Measurements from ENCODE around the gene TINAGL1.

The TINAGL1 gene

GRCh38 chr1:31568895-31569595, 7.3 kb upstream of the TINAGL1 start:
- Histone ChIP-seq H3K9me3 (ENCODE audit: control insufficient read depth, insufficient read depth, low read length) (no peaks in the 10 kb centered on the region), H3K36me3 (ENCODE audit: control insufficient read depth, insufficient read depth, low read length) (no peaks in the 10 kb centered on the region), H3K27me3 (ENCODE audit: control insufficient read depth, insufficient read depth, low read length) (no peaks in the 10 kb centered on the region), H3K27ac (ENCODE audit: low read depth, low read length) (no peak overlapping the region), H3K4me1 (ENCODE audit: control insufficient read depth, insufficient read depth, low read length) (peaks cover 6% of the 10 kb centered on the region), H3K4me3 (ENCODE audit: low read depth, low read length) (no peak overlapping the region), H3K9ac (ENCODE audit: low read depth, low read length) (no peak overlapping the region)

DNA sequence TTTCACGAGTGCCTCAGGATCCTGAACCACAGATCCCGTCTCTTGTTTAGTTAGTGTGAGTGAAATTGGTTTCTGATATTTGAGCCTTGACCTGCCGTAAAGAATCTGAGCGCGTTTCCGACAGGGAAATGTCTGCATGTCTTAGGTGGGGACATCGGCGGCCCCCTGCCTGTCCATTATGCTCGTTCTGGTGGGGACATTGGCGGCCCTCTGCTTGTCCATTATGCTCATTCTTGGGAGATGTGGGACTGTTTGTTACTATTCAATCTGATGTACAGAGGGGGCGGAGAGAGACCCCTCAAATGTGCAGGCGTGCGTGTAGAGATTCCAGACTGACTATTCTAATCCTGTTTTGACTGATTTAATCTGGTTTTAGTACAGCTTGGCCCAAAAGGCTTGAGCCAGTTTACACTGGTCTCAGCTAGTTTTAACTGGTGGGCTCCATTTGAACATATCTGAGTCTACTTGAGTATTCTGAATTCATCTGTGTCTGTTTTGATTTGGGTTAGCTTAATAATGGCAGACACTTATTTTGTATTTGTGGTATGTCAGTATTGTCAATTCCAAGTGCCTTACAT, 6.6 kb upstream of the TINAGL1 start:
- Histone ChIP-seq H3K9ac (ENCODE audit: low read depth, low read length) (no peak overlapping the region), H3K27me3 (ENCODE audit: control insufficient read depth, insufficient read depth, low read length) (no peaks in the 10 kb centered on the region), H3K36me3 (ENCODE audit: control insufficient read depth, insufficient read depth, low read length) (no peaks in the 10 kb centered on the region), H3K27ac (ENCODE audit: low read depth, low read length) (no peak overlapping the region), H3K9me3 (ENCODE audit: control insufficient read depth, insufficient read depth, low read length) (no peaks in the 10 kb centered on the region), H3K4me3 (ENCODE audit: low read depth, low read length) (no peak overlapping the region), H3K4me1 (ENCODE audit: control insufficient read depth, insufficient read depth, low read length) (0 out of 2 replicates have a peak, but pooled peaks cover under 1% of the 10 kb centered on the region)

DNA sequence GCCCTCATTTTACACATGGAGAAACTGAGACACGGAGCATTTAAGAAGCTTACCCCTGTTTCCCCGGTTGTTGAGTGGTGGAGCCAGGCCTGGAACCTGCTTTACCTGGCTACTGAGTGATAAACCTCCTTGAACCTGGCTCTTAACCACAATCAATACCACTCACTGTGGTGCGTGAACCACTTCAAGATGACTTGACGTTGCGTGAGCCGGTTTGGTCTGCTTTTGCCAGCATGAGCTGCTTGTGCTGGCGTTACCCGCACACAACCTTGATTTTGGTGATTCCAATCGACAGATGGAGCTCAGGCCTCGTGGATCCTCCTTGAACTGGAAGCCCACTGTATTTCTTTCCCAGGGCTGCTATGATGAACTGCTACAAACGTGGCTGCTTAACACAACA, 6.1 kb upstream of the TINAGL1 start:
- H3K9ac ChIP-seq (ENCODE audit: low read depth, low read length), result no peak overlapping the region
- H3K9me3 ChIP-seq (ENCODE audit: control insufficient read depth, insufficient read depth, low read length), result no peaks in the 10 kb centered on the region
- H3K27ac ChIP-seq (ENCODE audit: low read depth, low read length), result no peak overlapping the region
- H3K36me3 ChIP-seq (ENCODE audit: control insufficient read depth, insufficient read depth, low read length), result no peaks in the 10 kb centered on the region
- H3K4me1 ChIP-seq (ENCODE audit: control insufficient read depth, insufficient read depth, low read length), result peaks cover under 1% of the 10 kb centered on the region; the same call in 1 of the 2 replicates
- no peak overlapping the region for H3K4me3 ChIP-seq (ENCODE audit: low read depth, low read length)
- no peaks in the 10 kb centered on the region for H3K27me3 ChIP-seq (ENCODE audit: control insufficient read depth, insufficient read depth, low read length)

DNA sequence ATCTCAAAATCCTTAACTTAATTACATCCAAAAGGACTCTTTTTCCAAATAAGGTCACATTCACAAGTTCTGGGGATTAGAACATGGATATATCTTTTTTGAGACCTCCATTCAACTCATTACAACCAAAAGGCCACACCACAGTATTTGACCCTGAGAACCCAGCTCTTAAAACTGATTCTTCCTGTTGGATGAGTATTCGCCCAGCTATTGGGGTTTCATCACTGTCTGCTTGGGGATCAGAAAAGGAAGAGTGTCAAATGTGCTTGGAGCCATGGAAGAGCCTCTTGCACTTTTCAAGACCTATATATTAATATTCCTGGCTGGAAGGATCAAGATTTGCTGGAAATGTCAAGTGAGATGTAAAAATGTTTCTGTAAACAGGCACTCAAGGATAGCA, 5.4 kb upstream of the TINAGL1 start:
- no peak overlapping the region for H3K9ac ChIP-seq (ENCODE audit: low read depth, low read length)
- no peaks in the 10 kb centered on the region for H3K27me3 ChIP-seq (ENCODE audit: control insufficient read depth, insufficient read depth, low read length)
- H3K4me3 ChIP-seq (ENCODE audit: low read depth, low read length), result no peak overlapping the region
- no peaks in the 10 kb centered on the region for H3K9me3 ChIP-seq (ENCODE audit: control insufficient read depth, insufficient read depth, low read length)
- no peak overlapping the region for H3K27ac ChIP-seq (ENCODE audit: low read depth, low read length)
- H3K4me1 ChIP-seq (ENCODE audit: control insufficient read depth, insufficient read depth, low read length), result peaks cover 7% of the 10 kb centered on the region
- H3K36me3 ChIP-seq (ENCODE audit: control insufficient read depth, insufficient read depth, low read length), result no peaks in the 10 kb centered on the region

DNA sequence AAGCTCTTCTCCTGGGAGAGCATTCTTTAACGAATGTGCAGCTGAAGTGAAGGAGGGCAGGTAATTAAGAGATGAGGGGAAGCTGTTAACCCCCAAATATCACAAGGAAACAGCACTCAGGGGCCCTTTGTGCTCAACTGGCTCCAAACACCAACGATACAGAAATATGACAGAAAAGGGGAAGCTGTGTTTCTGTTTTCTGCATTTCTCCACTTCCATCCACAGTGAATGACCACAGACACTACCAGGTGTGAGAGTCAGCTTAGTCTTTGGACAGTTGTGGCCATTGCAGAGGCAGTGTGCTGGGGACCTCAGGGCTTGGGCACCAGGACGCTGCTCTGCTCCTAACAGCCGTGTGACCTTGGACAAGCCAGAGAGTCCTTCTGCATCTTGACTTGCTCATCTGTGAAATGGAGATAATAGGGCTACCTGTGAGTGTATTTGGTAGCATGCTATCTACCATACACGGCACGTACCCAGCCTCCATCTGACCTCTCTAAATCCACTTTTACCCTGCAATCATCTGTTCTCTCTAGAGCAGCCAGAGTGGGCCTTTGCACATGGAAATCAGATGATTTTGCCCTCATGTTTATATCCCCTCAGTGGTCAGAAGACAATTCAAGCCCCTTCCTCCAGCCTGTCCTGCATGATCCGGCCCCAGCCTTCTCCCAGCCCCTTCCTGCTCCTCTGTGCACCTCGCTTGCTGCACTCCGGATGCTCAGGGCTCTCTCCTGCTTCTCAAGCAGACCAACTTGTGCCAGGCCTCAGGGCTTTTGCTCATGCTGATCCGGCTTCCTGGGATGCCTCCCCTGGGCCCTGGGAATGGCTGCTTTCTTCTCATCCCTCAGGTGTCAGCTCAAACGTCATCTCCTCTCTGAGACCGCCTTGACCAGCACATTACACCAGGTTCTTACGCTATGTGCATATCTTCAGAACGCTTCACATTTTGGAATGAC, 4.7 kb upstream of the TINAGL1 start:
- peaks cover 12% of the 10 kb centered on the region for H3K4me1 ChIP-seq (ENCODE audit: control insufficient read depth, insufficient read depth, low read length)
- H3K9ac ChIP-seq (ENCODE audit: low read depth, low read length), result no peak overlapping the region
- H3K36me3 ChIP-seq (ENCODE audit: control insufficient read depth, insufficient read depth, low read length), result no peaks in the 10 kb centered on the region
- no peak overlapping the region for H3K4me3 ChIP-seq (ENCODE audit: low read depth, low read length)
- H3K9me3 ChIP-seq (ENCODE audit: control insufficient read depth, insufficient read depth, low read length), result no peaks in the 10 kb centered on the region
- no peak overlapping the region for H3K27ac ChIP-seq (ENCODE audit: low read depth, low read length)
- H3K27me3 ChIP-seq (ENCODE audit: control insufficient read depth, insufficient read depth, low read length), result no peaks in the 10 kb centered on the region

DNA sequence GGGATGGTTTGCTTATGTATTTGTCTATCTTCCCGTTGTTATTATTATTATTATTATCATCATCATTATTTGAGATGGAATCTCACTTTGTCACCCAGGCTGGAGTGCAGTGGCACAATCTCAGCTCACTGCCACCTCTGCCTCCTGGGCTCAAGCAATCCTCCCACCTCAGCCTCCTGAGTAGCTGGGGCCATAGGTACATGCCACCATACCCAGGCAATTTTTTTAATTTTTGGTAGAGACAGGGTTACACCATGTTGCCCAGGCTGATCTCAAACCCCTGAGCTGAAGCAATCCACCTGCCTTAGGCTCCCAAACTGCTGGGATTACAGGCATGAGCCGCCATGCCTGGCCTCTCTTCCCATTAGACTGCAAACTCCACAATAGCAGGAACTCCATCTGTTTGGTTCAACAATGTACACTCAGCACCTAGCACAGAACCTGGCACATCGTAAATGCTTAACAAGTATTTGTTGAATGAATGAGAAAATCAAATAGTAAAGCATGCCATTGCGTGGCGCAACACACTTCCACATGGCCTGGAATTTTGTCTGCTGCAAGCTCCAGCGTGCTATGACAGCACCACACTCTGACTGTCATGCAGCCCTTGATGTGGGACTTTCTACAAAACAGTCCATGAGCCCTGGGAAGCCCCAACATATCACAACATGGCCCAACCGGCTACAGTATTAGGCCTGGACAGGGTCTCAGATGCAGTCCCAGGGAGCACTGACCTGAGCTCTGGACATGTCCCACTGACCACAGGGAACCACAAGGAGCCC, 3.8 kb upstream of the TINAGL1 start:
- Histone ChIP-seq H3K27ac (ENCODE audit: low read depth, low read length) (no peak overlapping the region), H3K9me3 (ENCODE audit: control insufficient read depth, insufficient read depth, low read length) (no peaks in the 10 kb centered on the region), H3K9ac (ENCODE audit: low read depth, low read length) (no peak overlapping the region), H3K27me3 (ENCODE audit: control insufficient read depth, insufficient read depth, low read length) (no peaks in the 10 kb centered on the region), H3K4me1 (ENCODE audit: control insufficient read depth, insufficient read depth, low read length) (peaks cover 20% of the 10 kb centered on the region), H3K36me3 (ENCODE audit: control insufficient read depth, insufficient read depth, low read length) (no peaks in the 10 kb centered on the region), H3K4me3 (ENCODE audit: low read depth, low read length) (no peak overlapping the region)

DNA sequence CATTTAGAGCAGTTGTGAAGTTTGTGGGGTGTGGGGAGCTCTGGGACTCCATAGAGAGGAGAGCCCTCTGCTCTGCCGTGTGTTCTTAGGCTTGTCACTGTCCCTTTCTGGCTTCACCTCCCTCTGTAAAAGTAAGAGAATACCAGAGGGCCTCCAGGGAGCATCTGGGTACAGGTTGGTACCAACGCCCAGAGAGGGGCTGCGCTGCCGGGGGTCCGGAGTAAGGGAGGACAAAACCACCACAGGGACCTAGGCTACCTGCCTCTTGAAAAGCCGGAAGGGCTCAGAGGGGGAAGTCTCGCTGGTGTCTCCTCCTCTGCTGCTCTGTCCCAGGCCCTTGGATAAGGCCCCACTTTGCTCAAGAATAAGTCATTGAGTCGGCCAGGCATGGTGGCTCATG, 3.1 kb upstream of the TINAGL1 start:
- Histone ChIP-seq H3K27me3 (ENCODE audit: control insufficient read depth, insufficient read depth, low read length) (no peaks in the 10 kb centered on the region), H3K9me3 (ENCODE audit: control insufficient read depth, insufficient read depth, low read length) (no peaks in the 10 kb centered on the region), H3K27ac (ENCODE audit: low read depth, low read length) (no peak overlapping the region), H3K9ac (ENCODE audit: low read depth, low read length) (no peak overlapping the region), H3K4me1 (ENCODE audit: control insufficient read depth, insufficient read depth, low read length) (peaks cover 23% of the 10 kb centered on the region), H3K4me3 (ENCODE audit: low read depth, low read length) (no peak overlapping the region), H3K36me3 (ENCODE audit: control insufficient read depth, insufficient read depth, low read length) (no peaks in the 10 kb centered on the region)

DNA sequence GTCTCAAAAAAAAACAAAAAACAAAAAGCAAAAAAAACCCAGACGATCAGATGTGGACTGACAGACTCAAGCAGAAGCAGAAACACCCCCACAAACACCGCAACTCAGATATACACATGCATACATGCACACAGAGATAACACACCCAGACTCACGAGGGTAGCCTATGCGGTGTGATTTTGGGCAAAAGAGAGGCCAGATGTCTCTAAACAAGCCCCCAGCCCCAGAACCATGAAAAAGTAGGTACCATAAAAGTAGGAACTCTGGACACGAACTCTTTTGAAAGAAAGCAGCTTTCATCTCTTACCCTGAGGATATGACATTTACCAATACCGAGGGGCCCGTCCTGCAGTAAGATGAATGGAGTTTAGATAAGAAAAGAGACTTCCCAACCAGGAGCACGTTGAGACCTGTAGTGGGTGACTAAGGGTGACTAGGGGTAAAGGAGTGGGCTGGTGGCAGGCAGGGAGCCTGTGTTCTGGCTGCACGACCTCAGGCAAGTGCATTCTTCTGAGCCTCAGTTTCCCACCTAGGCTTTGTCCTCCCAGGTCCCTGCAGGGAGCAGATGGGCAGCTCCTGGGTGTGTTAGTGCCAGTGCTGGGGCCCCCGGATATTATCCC, 1.5 kb upstream of the TINAGL1 start:
- H3K36me3 ChIP-seq (ENCODE audit: control insufficient read depth, insufficient read depth, low read length), result no peaks in the 10 kb centered on the region
- H3K4me3 ChIP-seq (ENCODE audit: low read depth, low read length), result no peak overlapping the region
- H3K9me3 ChIP-seq (ENCODE audit: control insufficient read depth, insufficient read depth, low read length), result no peaks in the 10 kb centered on the region
- H3K27me3 ChIP-seq (ENCODE audit: control insufficient read depth, insufficient read depth, low read length), result no peaks in the 10 kb centered on the region
- no peak overlapping the region for H3K9ac ChIP-seq (ENCODE audit: low read depth, low read length)
- no peak overlapping the region for H3K27ac ChIP-seq (ENCODE audit: low read depth, low read length)
- peaks cover 32% of the 10 kb centered on the region for H3K4me1 ChIP-seq (ENCODE audit: control insufficient read depth, insufficient read depth, low read length)

- H3K9ac ChIP-seq (ENCODE audit: low read depth, low read length), result no peak overlapping the region
- H3K27me3 ChIP-seq (ENCODE audit: control insufficient read depth, insufficient read depth, low read length), result no peaks in the 10 kb centered on the region
- peak overlapping the region; percentile 18 for H3K27ac ChIP-seq (ENCODE audit: low read depth, low read length)
- H3K4me3 ChIP-seq (ENCODE audit: low read depth, low read length), result peak overlapping the region; percentile 41; the same call in 1 of the 2 replicates
- no peaks in the 10 kb centered on the region for H3K36me3 ChIP-seq (ENCODE audit: control insufficient read depth, insufficient read depth, low read length)
- H3K4me1 ChIP-seq (ENCODE audit: control insufficient read depth, insufficient read depth, low read length), result peaks cover 39% of the 10 kb centered on the region
- H3K9me3 ChIP-seq (ENCODE audit: control insufficient read depth, insufficient read depth, low read length), result no peaks in the 10 kb centered on the region
These were observed 760 bp upstream of the TINAGL1 start for GRCh38 chr1:31575369-31576140.

Data from HUES48 (cell line).